GM12801 (cell line): ENCODE data around the gene LIPK.

ENCODE experiments used
- TF ChIP-seq, protein P1 (sequence below): IDR thresholded peaks from one replicate; pipeline ENCODE4 v1.5.1; 2011; ENCODE audit warnings: control low read depth; ENCODE audit not compliant: insufficient read length; ENCODE audit errors: extremely low read depth

The LIPK gene

GRCh38 chr10:88787463-88787862 is 81.4 kb downstream of the LIPK start:
- TF ChIP-seq, protein P1, sequence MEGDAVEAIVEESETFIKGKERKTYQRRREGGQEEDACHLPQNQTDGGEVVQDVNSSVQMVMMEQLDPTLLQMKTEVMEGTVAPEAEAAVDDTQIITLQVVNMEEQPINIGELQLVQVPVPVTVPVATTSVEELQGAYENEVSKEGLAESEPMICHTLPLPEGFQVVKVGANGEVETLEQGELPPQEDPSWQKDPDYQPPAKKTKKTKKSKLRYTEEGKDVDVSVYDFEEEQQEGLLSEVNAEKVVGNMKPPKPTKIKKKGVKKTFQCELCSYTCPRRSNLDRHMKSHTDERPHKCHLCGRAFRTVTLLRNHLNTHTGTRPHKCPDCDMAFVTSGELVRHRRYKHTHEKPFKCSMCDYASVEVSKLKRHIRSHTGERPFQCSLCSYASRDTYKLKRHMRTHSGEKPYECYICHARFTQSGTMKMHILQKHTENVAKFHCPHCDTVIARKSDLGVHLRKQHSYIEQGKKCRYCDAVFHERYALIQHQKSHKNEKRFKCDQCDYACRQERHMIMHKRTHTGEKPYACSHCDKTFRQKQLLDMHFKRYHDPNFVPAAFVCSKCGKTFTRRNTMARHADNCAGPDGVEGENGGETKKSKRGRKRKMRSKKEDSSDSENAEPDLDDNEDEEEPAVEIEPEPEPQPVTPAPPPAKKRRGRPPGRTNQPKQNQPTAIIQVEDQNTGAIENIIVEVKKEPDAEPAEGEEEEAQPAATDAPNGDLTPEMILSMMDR = no peak

DNA sequence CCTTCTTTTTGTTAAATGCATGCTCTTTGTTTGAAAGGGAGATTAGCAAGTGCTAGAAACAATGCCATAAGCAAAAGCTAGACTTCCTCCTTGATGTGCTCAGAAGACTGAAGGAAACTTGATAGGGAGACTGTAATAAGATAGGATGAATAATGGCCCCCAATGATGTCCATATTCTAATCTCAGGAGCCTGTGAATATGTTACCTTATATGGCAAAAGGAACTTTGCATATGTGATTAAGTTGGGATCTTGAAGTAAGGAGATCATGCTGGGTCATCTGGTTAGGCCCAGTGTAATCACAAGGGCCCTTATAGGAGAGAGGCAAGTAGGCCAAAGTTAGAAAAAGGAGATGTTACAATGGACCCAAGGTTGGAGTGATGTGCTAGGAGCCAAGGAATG is 82.9 kb downstream of the LIPK start:
- TF ChIP-seq, protein P1 = no peak

DNA sequence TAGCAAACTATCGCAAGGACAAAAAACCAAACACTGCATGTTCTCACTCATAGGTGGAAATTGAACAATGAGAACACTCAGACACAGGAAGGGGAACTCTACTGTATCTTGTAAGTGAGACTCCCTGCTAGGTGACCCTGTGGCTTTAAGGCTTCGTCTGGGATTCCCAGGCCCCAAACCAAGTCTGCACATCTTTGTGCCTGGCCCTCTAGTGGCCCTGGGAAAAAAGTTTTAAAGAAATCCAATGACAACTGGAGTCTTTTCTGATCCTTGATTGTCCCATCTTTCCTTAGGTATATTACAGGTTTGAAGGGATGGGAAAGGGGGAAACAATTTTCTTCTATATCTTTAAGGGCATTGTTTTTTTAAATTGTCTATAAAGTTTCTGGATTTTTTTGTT is 85.9 kb downstream of the LIPK start:
- TF ChIP-seq, protein P1 = no peak

- TF ChIP-seq, protein P1 = no peak
Measured at GRCh38 chr10:88792661-88793060, 86.6 kb downstream of the LIPK start.

GRCh38 chr10:88793712-88794299 is 87.8 kb downstream of the LIPK start:
- TF ChIP-seq, protein P1 = no peak

DNA sequence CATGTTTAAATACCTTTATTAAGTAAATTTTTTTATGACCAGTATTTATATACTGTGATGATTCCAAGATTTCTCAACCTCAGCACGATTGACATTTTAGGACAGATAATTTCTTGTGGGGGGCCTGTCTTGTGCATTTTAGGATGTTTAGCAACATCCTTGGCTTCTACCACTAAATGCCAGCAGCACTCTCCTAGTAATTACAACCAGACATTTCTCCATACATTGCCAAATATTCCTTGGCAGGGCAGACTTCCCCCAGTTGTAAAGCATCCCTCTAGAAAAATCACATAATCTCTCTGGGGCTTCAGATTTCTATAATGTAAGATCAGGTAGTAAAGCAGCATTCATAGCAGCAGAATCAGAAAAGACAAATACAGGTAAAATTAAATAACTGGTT is 88.7 kb downstream of the LIPK start:
- TF ChIP-seq, protein P1 = no peak

DNA sequence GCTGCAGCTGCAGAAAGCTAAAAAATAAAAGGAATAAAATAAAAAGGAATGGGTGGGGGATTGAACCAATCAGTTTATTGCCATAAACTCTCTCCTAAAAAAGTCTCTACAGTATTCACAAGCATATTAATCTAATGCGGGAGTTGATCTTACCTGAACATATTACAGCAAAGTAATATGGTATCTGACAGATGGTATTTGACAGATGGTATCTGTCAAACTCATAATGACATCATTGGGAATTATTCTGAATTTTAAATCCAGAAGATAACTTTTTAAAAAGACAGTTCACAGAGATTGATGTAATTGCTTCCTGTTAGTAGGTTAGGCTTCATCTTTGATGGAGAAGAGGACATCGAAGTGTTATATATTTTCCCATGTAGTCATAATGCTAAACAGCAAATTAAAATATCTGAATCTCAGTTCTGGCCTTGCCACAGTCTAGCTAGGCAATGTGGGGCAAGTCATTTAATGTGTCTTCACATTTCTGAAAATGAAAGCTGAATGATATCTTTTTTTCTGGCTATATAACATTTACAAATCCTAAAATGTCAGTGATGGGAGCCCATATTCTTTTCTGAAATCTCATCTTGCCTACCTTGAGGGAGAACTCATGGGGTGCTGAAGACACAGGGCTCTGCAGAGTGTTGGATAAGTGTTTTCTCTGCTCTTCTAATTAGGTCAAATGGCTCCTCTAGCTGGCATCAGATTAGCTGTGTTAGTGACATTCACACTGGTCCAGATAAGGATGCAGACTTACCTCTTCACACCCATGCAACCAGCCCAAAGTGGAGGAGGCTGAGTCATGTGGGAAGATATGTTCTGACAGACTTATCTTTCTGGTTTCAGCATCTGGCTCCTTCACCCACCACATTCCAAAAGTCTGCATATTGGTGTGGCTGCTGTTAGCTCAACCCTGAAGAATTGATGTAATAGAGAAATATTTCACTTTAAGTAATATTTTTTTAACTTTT is 94.4 kb downstream of the LIPK start:
- TF ChIP-seq, protein P1 = no peak
